NCI-H748 (cell line): Measurements from ENCODE around the gene CDS2.
"Not testable (repeated sequence)": the region's sequence is repeated elsewhere in the genome, so short reads cannot be mapped to it uniquely, and the experiment has no call there.

Experiments used
- DNase-seq: peaks from one replicate; lab custom pipeline; 2025; ENCODE audit not compliant: unreplicated experiment; lab: John Stamatoyannopoulos, UW

Gene CDS2

DNA sequence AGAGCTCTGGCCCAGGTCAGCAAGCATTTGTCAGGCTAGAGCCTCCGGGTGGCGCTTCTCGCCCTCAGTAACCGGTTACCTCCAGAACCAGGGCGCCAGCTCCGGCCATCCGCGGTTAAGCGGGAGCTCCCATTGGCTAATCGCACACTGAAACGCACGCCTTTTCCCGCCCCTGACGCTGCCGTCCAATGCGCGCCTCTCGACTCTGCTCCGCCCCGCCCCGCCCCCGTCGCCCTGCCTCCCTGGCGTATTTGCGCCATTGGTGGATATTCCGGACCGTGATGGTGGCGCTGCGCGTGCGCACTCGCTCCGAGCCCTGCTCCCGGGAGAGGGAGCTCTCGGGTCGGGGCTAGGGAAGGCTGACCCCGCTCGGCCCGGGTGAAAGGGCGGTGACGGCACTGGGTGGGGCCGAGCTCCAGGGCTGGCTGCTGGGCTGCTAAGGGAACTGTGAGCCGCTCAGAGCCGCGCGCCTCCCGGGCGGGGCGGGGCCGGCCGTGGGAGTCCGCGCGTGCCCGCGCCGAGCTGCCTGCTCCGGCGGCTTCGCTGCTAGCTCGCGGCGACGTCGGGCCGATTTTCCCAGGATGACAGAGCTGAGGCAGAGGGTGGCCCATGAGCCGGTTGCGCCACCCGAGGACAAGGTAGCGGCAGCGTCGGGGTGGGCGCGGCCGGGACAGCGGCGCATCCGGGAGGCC lies at the start of gene CDS2:
Gene CDS2 (plus strand): TSS at position 497 of the 692 bp plus-strand sequence. CDS start 85 bp downstream, at position 582.
- DNase-seq = peak; percentile 100

DNA sequence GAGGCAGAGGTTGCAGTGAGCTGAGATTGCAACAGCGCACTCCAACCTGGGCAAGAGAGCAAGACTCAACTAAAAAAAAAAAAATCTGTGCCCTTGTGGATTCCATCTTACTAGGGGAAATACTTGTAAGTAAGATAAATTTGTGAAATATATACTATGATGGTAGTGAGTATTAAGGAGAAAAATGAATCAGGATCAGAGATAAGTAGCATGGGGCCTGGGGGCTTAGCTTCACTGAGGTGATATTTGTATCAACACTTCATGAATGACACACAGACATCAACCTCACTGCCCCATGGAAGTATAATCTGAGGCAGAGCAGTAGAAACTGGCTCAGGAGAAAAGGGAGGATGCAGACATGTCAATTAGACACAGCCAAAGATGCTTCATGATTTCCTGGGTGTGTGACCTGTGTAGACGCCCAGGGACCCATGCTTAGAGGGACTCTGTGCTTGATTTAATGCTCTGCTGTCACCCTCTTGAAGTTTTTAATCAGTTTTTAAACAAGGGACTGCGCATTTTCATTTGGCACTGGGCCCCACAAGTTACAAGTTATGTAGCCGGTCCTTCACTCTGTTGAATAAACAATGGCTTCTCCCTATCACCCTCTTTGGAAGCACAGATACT lies 48.9 kb upstream of the CDS2 start:
- DNase-seq = no peak

DNA sequence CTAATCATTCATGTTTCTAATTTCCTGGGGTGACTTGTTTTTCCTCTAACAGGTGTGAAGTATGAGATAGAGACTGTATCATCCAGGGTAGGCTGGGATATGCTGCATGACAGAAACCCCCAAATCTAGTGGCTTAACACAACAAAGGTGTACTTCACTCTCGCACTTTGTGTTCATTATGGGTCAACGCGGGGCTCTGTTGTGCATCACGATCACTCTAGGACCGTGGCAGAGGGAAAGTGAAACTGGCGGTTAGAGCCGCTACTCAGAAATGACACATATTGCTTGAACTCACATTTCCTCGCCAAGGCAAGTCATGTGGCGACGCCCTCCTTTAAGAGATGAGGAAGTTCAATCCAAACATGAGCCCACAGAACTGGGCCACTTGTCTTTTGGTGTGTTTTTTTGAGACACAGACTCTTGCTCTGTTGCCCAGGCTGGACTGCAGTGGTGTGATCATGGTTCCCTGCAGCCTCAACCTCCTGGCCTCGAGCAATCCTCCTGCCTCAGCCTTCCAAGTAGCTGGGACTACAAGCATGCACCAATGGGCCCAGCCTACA lies 48.3 kb upstream of the CDS2 start:
- peak; percentile 47 for DNase-seq

DNA sequence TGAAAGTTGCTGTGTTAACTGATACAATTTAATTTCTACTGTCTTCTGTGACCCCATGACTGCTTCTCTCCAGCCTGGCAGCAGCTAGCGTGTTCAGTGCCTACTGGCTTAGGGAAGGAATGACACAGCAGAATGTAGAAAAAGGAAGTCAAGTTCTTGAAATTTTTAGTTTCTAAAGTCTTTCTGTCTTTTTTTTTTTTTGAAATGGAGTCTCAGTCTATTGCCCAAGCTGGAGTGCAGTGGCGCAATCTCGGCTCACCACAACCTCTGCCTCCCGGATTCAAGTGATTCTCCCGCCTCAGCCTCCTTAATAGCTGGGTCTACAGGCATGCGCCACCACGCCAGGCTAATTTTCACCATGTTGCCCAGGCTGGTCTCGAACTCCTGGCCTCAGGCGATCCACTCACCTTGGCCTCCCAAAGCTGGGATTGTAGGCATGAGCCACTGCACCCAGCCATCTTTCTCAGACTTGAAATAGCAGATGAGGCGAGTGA lies 46.4 kb upstream of the CDS2 start:
- DNase-seq = no peak

DNA sequence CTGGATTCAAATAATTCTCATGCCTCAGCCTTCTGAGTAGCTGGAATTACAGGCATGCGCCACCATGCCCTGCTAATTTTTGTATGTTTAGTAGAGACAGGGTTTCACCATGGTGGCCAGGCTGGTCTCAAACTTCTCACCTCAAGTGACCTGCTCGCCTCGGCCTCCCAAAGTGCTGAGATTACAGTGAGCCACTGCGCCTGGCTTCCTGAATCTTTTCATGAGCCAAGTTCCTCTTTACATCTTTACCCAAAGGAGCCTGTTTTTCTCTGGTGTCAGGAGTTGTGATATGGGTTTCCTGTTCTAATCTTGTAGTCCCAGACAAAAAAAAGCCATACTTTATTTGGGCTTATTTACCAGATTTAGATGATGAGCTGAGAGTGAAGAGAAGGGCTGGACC lies 41.4 kb upstream of the CDS2 start:
- no peak for DNase-seq

DNA sequence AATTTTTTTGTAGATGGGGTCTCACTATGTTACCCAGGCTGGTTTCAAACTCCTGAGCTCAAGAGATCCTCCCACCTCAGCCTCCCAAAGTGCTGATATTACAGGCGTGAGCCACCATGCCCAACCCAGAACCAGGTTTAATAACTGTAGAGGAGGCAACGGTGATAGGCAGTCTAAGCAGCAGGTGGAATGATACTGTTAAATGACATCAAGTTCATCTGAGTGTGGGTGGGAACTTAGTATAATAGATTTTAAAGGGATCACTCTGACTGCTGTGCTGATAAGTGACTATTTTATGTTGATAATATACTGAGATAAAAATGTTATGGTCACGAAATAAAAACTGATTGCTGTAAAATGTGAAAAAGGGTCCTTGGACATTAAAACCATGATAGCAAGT lies 38.1 kb upstream of the CDS2 start:
- DNase-seq = no peak

DNA sequence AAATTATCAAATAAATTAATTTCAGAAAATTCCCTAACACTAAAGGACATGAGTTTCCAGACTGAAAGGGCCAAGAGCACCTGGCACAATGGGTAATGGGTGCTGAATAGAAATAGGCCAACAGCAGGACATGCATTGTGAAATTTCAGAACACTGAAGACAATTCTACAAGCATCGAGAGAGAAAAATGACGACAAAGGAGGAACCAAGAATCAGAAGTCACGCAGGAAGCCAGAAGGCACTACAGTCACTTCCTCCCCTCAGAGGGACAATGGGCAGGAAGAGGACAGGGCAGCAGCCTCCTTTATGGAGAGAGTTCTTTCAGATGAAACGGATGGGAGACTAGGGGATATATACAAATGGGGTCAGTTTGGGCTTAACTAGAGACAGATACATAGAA lies 36.6 kb upstream of the CDS2 start:
- no peak for DNase-seq

DNA sequence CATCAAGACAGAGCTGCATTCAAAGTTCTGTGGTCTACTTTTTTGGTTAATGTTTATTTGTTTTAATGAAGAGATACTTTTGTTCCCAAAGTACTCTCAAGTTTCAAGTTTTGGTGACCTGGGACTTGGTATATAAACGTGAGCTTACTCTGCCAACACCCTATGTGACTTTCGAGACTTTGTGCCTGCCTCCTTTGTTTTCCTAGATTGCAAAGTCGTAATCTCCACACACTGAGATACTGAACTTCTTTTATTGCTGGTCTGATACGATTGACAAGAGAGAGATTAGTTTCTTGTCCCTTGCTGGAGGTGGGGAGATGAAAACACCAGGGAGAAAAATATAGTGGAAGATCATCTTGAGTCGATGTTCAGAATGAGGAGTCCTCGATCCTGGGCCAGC lies 34.9 kb upstream of the CDS2 start:
- no peak for DNase-seq

DNA sequence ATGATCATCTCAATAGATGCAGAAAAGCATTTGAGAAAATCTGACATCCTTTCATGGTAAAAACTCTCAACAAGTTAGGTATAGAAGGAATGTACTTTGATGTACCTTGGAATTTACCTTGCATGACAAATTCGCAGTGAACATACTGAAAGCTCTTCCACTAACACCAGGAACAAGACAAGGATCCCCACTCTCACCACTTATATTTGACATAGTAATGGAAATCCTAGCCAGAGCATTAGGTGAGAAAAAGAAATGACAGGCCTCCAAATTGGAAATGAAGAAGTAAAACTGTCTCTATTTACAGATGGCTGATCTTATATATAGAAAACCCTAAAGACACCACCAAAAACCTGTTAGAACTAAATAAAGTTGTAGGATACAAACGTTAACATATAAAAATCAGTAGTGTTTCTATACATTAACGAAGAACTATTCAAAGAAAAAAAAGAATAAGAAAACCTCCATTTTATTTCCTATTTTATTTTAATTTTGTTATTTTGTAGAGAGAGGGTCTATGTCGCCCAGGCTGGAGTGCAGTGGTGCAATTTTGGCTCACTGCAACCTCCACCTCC lies 34.0 kb upstream of the CDS2 start:
- no peak for DNase-seq

DNA sequence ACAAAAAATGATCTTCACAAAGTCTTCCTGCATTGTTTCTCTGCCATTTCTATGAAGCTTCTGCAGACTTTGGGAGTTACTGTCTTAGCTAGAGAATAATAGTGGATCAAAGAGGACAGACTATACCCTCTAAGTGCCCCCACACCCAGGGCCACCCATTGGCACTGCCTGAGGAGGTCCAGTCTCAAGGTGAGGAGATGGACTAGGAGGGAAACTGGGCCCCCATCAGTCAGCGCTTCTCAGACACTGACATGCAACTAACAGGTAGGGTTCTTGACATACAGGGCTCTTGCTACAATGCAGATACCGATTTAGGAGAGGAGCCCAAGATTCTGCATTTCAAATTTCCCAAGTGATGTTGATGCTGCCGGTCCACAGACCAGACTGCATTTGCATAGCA lies 31.4 kb upstream of the CDS2 start:
- DNase-seq = no peak

DNA sequence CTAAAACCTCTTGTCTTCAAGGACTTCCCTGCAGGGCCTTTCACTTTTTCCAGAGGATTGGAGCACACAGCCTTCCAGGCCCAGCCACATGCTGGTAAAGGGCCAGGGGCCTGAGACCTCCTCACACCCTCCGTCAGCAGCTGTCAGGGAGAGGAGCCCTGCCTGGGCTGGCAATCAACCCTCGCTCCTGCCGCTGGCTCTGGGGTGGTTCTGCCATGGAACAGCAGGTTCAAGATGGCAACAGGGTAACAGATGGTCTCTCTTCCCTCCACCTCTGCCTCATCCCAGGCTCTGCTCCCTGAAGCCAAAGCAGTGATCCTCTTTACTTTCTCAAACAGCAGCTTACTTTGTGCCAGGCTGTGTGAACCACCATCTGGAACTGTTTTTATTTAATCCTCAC lies 30.9 kb upstream of the CDS2 start:
- no peak for DNase-seq

DNA sequence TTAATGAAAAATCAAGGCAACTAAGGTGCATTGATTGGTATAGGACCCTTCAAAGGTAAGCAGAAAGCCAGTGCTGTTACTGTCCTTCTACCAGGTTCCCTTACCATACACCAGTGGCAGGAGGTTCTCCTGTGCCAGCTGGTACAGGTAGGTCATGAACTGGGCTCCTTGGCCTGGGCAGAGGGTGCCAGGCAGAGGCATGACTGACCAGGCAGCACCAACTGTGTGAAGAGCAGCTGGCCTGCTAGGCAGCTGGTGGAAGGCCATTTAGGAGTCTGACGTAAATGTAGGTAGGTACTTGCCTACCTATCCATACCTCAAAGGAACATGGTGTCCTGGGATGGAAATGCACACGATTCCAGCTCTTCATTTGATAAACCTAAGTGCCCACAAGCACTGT lies 30.3 kb upstream of the CDS2 start:
- DNase-seq = no peak

DNA sequence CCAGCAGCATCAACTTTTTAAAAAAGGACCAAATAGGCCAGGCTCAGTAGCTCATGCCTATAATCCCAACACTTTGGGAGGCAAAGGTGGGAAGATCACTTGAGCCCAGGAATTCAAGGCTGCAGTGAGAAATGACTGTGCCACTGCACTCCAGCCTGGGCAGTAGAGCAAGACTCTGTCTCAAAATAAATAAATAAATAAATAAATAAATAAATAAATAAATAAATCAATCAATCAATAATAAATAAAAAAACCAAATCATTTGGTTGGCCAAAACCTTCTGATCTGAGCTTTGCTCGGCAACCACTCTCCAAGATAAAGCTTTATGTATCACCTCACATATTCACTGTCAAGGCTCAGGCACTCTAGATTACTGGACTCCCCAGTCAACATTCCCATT lies 27.8 kb upstream of the CDS2 start:
- not testable (repeated sequence) for DNase-seq

DNA sequence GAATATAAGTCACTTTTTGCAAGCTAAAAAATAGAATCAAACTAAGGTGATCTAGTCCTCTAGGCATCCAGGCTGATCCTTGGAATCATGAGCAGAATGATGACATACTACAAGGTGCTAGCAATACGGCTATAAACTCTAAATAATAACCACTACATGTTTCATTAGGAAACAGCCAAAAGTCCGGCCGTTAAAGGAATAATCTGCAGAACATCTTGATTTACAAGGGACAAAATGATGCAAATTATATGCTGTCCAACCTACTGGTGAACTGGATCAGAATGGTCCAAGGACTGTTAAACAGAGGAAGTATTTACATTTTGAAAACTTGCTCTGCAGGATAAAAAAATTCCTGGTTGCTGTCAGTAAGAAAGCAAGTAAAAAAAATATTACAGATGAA lies 26.9 kb upstream of the CDS2 start:
- not testable (repeated sequence) for DNase-seq

DNA sequence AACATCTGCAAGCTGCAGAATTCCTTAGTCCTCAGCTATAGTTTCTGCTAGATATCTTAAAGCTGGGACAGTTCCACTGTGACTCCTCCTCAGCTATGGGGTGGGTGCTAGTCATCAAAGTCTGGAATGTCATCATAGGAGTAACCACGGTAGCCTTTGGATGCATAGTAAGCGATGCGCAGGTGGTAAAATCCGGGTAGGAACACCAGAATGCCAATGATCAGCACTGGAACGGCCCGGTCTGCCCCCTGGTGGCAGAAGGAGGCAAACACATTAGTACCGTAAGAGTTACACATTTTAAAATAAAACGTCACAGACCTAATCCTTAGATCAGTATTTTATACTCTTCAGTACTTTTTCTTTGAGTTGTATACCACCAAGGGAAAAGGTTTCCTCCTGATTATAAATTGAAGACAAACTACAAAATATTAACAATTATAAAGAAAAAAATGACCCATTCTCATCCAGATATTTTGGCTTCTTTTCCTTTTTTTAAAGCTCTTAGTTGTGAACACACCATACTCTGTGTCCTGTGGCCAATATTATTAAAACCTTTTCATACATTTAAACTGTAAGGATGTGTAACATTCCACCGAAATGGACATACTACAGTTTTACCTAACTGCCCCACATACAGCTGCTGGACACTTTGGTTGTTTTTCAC lies 26.0 kb upstream of the CDS2 start:
- DNase-seq = peak; percentile 73

DNA sequence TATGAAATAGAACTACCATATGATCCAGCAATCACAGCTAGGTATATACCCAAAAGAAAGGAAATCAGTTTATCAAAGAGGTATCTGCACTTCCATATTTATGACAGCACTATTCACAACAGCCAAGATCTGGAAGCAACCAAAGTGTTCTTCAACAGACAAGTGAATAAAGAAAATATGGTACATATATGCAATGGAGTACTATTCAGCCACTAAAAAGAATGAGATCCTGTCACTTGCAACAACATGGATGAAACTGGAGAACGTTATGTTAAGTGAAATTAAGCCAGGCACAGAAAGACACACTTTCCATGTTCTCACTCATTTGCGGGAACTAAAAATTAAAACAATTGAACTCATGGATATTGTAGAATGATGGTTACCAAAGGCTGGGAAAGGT lies 22.3 kb upstream of the CDS2 start:
- no peak for DNase-seq

DNA sequence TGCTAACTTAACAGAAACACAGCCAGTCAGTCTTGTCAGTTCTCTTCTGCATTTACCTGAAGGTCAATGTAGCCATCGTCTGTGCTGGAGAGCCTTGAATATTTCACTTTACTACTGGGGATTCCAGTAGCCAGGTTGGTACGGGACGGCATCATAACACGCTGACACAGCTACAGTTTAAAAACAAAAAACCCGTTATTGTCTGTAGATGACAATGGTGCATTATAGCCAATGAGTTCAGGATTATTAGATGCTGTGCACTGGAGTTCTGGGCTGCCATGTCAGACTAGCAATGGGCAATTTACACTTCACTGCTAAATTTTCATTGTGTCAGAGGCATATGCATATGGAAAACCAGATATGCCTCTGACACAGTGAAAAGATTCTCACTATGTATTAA lies 17.5 kb upstream of the CDS2 start:
- DNase-seq = no peak

DNA sequence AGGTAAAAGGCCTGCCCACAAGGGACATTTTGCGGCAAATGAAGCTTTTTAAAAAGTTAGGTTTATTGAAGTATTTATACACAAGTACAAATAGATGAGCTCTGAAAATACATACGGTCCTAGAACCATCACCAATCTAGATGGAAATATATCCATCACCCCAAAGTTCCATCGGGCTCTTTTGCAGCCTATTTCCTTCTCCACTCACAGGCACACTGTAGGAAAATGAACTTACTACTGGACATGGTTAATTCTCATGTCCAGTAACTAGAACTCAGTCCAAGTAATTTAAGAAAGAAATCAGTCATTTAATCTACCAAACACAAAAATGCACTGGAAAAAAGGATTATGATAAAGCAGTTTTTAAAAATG lies 13.2 kb upstream of the CDS2 start:
- DNase-seq = no peak

DNA sequence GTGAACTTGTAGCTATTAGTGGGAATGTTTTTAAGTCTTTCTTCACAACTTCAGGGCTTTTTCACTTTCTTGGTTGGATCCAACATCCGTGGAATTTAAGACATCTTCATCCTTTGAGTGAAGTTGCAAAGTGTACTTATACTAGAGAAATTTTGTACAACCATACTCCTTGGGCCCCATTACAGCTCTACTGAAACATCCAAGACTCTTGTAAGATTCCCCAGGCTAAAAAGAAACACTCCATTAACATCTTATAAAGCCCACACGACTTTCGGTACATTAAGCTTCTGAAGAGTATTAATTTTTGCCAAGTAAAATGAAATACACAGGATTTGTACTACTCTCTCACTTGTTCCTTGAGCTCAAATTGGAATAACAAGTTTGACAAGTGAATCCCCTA lies 12.4 kb upstream of the CDS2 start:
- DNase-seq = no peak

DNA sequence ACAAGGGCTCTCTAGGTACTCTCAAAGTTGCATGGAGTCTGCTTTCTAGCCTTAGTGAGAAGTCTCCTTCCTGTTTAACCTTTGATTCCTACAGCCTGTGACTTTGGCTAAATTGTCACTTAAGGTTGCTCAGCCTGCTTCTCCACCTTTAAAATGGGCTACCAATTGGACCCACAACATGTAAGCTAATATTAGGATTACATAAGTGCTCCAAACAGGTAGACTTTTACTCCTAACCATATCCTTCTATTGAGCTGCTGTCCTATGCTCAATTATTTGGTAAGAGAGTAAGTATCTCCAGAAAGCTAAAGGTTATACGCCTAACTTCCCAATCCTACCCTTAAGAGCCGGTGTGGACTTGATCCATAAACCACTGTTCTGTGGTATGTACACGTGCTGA lies 9.9 kb upstream of the CDS2 start:
- DNase-seq = no peak

DNA sequence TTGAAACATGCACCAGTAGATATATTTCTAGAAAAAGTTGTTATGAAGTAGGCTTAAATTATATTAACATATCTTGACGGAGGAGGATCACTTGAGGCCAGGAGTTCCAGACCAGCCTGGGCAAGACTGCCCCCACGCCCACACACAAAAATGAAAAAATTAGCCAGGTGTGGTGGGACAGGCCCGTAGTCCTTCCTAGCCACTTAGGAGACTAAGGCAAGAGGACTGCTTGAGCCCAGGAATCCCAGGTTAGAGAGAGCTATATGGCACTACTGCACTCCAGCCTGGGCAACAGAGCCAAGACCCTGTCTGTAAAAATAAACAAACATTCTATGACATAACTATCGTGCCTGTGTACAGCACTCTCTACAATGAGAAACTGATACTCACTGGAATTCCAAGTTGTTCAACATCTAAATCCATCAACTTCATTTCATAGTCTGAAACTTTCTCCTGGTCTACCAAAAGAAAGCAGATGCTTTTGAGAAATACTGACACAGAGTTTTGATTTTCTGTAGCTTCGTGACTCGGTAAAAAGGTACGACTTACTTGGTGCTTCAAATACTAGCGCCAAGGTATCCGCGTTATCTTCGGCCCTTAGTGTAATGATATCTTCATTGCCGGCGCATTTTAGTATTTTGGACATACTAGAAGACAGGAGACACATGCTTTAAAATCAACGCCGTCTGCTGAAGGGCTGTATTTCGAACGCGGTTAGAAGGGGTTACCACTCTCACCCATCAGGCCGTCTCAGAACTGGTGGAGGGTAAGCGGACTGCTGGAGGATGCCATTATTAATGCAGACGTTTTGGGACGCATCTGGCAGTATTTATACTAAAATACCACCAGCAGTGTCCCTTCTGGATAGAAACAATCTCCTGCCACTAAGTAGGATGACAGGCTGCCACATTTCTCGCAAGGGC lies 8.3 kb upstream of the CDS2 start:
- peak; percentile 54 for DNase-seq
